Endothelial cell of umbilical vein (primary cell): Measurements from ENCODE around the gene IL36B. TPM values are rescaled to one million over a fixed set of nuclear protein-coding genes. Genes with fewer than 3 reads are reported as not detected.

Source experiments
- BruUV-seq: library from RNA; stranded (reverse); fragments of 400-500 nt; replicated peaks from 2 replicates; lab custom pipeline; 2021; lab: Mats Ljungman, UMichigan
- CTCF ChIA-PET: fragments of 300-600, 350-600 bp; sonication (Branson Sonifier 250); formaldehyde crosslinking; loops from one replicate; lab custom pipeline; 2021; ENCODE audit warnings: antibody characterized with exemption, inconsistent platforms; lab: Charles Lee
- POLR2A ChIA-PET: fragments of 300-600, 350-600 bp; sonication (Branson Sonifier 250); formaldehyde crosslinking; loops from one replicate; lab custom pipeline; 2021; ENCODE audit warnings: antibody characterized with exemption, inconsistent platforms; lab: Charles Lee
- DNase-seq: peaks from one replicate; pipeline ENCODE4 v3.0.0-alpha.2; 2011; ENCODE audit warnings: low read depth, low spot score
- FAIRE-seq: peaks from 2 replicates; lab custom pipeline; 2011; peaks lifted over from hg19 to GRCh38; lab: Jason Lieb, UNC
- H2AFZ ChIP-seq: 2 replicates; pipeline ENCODE4 v1.6.0; 2012; ENCODE audit warnings: low read depth, low read length, control low read depth, inconsistent platforms
- H3K27ac ChIP-seq: 2 replicates; pipeline ENCODE4 v1.5.1; 2011; ENCODE audit warnings: low read depth, mild to moderate bottlenecking, control low read depth, low read length, moderate library complexity; ENCODE audit not compliant: insufficient read depth
- H3K27me3 ChIP-seq, 2 experiments: 2 replicates each; pipeline versions ENCODE4 v1.6.0 to v1.6.1; 2011; ENCODE audit warnings: low read length in 2 of 2, mixed read lengths in 1 of 2; ENCODE audit not compliant: control insufficient read depth in 2 of 2, insufficient read depth in 2 of 2
- H3K36me3 ChIP-seq, 2 experiments: 2 replicates in 1 of 2; 3 replicates in 1 of 2; pipeline ENCODE4 v1.5.1; 2011; ENCODE audit warnings: low read length in 2 of 2, mild to moderate bottlenecking in 1 of 2, moderate library complexity in 1 of 2; ENCODE audit not compliant: control insufficient read depth in 2 of 2, insufficient read depth in 2 of 2; ENCODE audit errors: extremely low read depth in 1 of 2
- H3K4me1 ChIP-seq: 3 replicates; pipeline ENCODE4 v1.5.1; 2011; ENCODE audit warnings: mild to moderate bottlenecking, low read length; ENCODE audit not compliant: control insufficient read depth, insufficient read depth; ENCODE audit errors: extremely low read depth
- H3K4me2 ChIP-seq: 2 replicates; pipeline ENCODE4 v1.6.1; 2011; ENCODE audit warnings: low read length, control low read depth, mixed read lengths; ENCODE audit not compliant: insufficient read depth
- H3K4me3 ChIP-seq, 3 experiments: fragments of 200-600 bp in 1 of 3; sonication (generic), shearing (Covaris generic) in 1 of 3; replicated peaks in 1 of 3; 2 replicates each; pipeline ENCODE4 v1.5.1; 2011 to 2016; ENCODE audit warnings: control low read depth in 3 of 3, low read length in 3 of 3, mild to moderate bottlenecking in 2 of 3, inconsistent platforms in 1 of 3, low read depth in 1 of 3, moderate library complexity in 1 of 3; ENCODE audit not compliant: insufficient read depth in 1 of 3
- H3K79me2 ChIP-seq: 2 replicates; pipeline ENCODE4 v1.6.0; 2012; ENCODE audit warnings: low read length, inconsistent platforms; ENCODE audit not compliant: control insufficient read depth, insufficient read depth
- H3K9ac ChIP-seq: replicated peaks from 2 replicates; pipeline ENCODE3; 2011; ENCODE audit warnings: low read length, control low read depth; ENCODE audit not compliant: insufficient read depth; ENCODE audit errors: extremely low read depth
- H3K9me1 ChIP-seq: replicated peaks from 3 replicates; pipeline ENCODE4 v1.6.0; 2011; ENCODE audit warnings: mild to moderate bottlenecking, low read length; ENCODE audit not compliant: control insufficient read depth, insufficient read depth; ENCODE audit errors: extremely low read depth
- H3K9me3 ChIP-seq: replicated peaks from 2 replicates; pipeline ENCODE4 v1.5.1; 2012; ENCODE audit warnings: low read length, inconsistent platforms; ENCODE audit not compliant: control insufficient read depth, insufficient read depth
- H4K20me1 ChIP-seq: replicated peaks from 2 replicates; pipeline ENCODE3; 2011; ENCODE audit warnings: mild to moderate bottlenecking, low read length; ENCODE audit not compliant: control insufficient read depth, insufficient read depth; ENCODE audit errors: extremely low read depth
- EZH2 ChIP-seq: IDR thresholded peaks from 2 replicates; pipeline ENCODE4 v1.6.1; 2012; ENCODE audit warnings: borderline replicate concordance, low read depth, mild to moderate bottlenecking, moderate library complexity, low read length, inconsistent platforms; ENCODE audit not compliant: severe bottlenecking
- FOS ChIP-seq: IDR thresholded peaks from 2 replicates; pipeline ENCODE4 v1.6.1; 2011; ENCODE audit warnings: mild to moderate bottlenecking, low read length, moderate library complexity, borderline replicate concordance; ENCODE audit not compliant: insufficient read depth
- GATA2 ChIP-seq: IDR thresholded peaks from 2 replicates; pipeline ENCODE4 v1.7.0; 2011; ENCODE audit warnings: low read depth, mild to moderate bottlenecking, moderate library complexity, mixed read lengths, low read length; ENCODE audit not compliant: insufficient read length, insufficient read depth
- JUN ChIP-seq: IDR thresholded peaks from 2 replicates; pipeline ENCODE4 v1.6.1; 2011; ENCODE audit warnings: borderline replicate concordance, low read depth; ENCODE audit not compliant: insufficient read length, insufficient read depth
- MAX ChIP-seq: IDR thresholded peaks from 2 replicates; pipeline ENCODE4 v1.6.1; 2011; ENCODE audit not compliant: insufficient read depth, insufficient read length
- MYC ChIP-seq: IDR thresholded peaks from one replicate; pipeline ENCODE4 v1.6.1; 2011; ENCODE audit warnings: mild to moderate bottlenecking, low read depth, low read length
- POLR2A ChIP-seq: IDR thresholded peaks from 2 replicates; pipeline ENCODE4 v1.6.1; 2012; ENCODE audit warnings: low read depth, mild to moderate bottlenecking, control low read depth, low read length
- POLR2AphosphoS5 ChIP-seq: IDR thresholded peaks from 2 replicates; pipeline ENCODE4 v1.6.1; 2012; ENCODE audit warnings: low read depth, mild to moderate bottlenecking, control low read depth, low read length, moderate library complexity; ENCODE audit not compliant: insufficient read depth
- dilution Hi-C: fragments of 300-500 bp; cut with MboI; formaldehyde crosslinking; loops from one replicate; pipeline ENCODE4 v1.15.0; 2019; ENCODE audit warnings: low sequenced_read_pairs; ENCODE audit not compliant: extremely low pct_ligation_motif_present
- intact Hi-C: fragments of 100-400 bp; cut with micrococcal nuclease; formaldehyde crosslinking; loops from one replicate; pipeline ENCODE4 v1.10.0; 2022
- polyA plus RNA-seq, 4 experiments: library from polyadenylated mRNA; depleted of rRNA in 3 of 4; stranded (reverse) in 3 of 4; unstranded in 1 of 4; fragments of >200 nt; gene quantifications; 2 replicates each; pipeline versions ENCODE4 v1.2.1 to v1.2.3, GENCODE V29; 2011 to 2012; ENCODE audit warnings: missing spikeins in 1 of 4
- total RNA-seq: library from RNA; stranded (reverse); gene quantifications from 2 replicates; pipeline ENCODE4 v1.2.3, GENCODE V29; 2021
- TF ChIP-seq, protein P1 (sequence below), 2 donors: IDR thresholded peaks; 1 replicate in 1 of 2; 2 replicates in 1 of 2; pipeline ENCODE4 v1.5.1; 2011; ENCODE audit warnings: low read length in 2 of 2, mild to moderate bottlenecking in 2 of 2, moderate library complexity in 2 of 2, control low read depth in 1 of 2, inconsistent platforms in 1 of 2, low read depth in 1 of 2; ENCODE audit not compliant: insufficient read depth in 1 of 2; ENCODE audit errors: extremely low read depth in 1 of 2

Gene IL36B
- total and polyA plus RNA-seq, 2 donors (not counting 3 experiments of a cell fraction or from before 2014, with no cell fraction given), result not detected

GRCh38 chr2:113098532-113098931 lies 45.9 kb upstream of the IL36B start:
- no TSS peak for BruUV-seq
- Histone ChIP-seq H4K20me1 (no peaks in the 10 kb centered on the region), H2AFZ (no peak overlapping the region), H3K27ac (no peak overlapping the region), H3K9me1 (no peaks in the 10 kb centered on the region), H3K79me2 (no peaks in the 10 kb centered on the region), H3K9ac (no peak overlapping the region), H3K4me1 (no peaks in the 10 kb centered on the region), H3K36me3 (no peaks in the 10 kb centered on the region), H3K4me2 (no peak overlapping the region), H3K9me3 (no peaks in the 10 kb centered on the region), H3K27me3 (no peaks in the 10 kb centered on the region), H3K4me3 (no peak overlapping the region)
- intact Hi-C loops, result no loop called here
- DNase-seq (no peak), FAIRE-seq (no peak)
- ChIA-PET CTCF (no interaction called here), POLR2A (no interaction called here)
- TF ChIP-seq, protein P1, sequence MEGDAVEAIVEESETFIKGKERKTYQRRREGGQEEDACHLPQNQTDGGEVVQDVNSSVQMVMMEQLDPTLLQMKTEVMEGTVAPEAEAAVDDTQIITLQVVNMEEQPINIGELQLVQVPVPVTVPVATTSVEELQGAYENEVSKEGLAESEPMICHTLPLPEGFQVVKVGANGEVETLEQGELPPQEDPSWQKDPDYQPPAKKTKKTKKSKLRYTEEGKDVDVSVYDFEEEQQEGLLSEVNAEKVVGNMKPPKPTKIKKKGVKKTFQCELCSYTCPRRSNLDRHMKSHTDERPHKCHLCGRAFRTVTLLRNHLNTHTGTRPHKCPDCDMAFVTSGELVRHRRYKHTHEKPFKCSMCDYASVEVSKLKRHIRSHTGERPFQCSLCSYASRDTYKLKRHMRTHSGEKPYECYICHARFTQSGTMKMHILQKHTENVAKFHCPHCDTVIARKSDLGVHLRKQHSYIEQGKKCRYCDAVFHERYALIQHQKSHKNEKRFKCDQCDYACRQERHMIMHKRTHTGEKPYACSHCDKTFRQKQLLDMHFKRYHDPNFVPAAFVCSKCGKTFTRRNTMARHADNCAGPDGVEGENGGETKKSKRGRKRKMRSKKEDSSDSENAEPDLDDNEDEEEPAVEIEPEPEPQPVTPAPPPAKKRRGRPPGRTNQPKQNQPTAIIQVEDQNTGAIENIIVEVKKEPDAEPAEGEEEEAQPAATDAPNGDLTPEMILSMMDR (IDR thresholded peaks at IDR 0.05; ENCODE audit: extremely low read depth in 1 of 2, insufficient read depth in 1 of 2, low read depth in 1 of 2, low read length in 2 of 2), result no peak
- TF ChIP-seq POLR2A (no peak), FOS (no peak), EZH2 (no peak), MYC (no peak), POLR2AphosphoS5 (no peak), MAX (no peak), JUN (no peak), GATA2 (no peak)
- dilution Hi-C loops, result no loop called here
